ENCODE results near the gene MARCO.

GRCh38 chr2:119011162-119011909, 69.3 kb downstream of the MARCO start:
- TF ChIP-seq FOXM1 (IDR thresholded peaks at IDR 0.05; ENCODE audit: borderline replicate concordance) (no peak), TARDBP (IDR thresholded peaks at IDR 0.05) (no peak), FOXA1 (IDR thresholded peaks at IDR 0.05) (no peak), ARNT (IDR thresholded peaks at IDR 0.05) (no peak)

Measured in HEK293T (cell line).